Measurements from ENCODE around the gene GRIK1. TPM values are rescaled to one million over a fixed set of nuclear protein-coding genes. Genes with fewer than 3 reads are reported as not detected.

Gene GRIK1
- total RNA-seq, 2 donors from 2014 or later, result 0.11 TPM; not detected in 1

- TF ChIP-seq CTCF (IDR thresholded peaks at IDR 0.05), result no peak
- H3K27ac ChIP-seq, result no peak overlapping the region
- H3K9me3 ChIP-seq, result no peaks in the 10 kb centered on the region
- no peaks in the 10 kb centered on the region for H3K36me3 ChIP-seq
- H3K4me3 ChIP-seq, result no peak overlapping the region
- H3K9ac ChIP-seq (ENCODE audit: low read depth in 2 of 2, low read length in 2 of 2), result no peak overlapping the region
- intact Hi-C loops (cut with DNase I), result no loop called here
- DNase-seq, result no peak
- no peaks in the 10 kb centered on the region for H3K4me1 ChIP-seq
- H3K27me3 ChIP-seq, result no peaks in the 10 kb centered on the region
These were observed 399.5 kb downstream of the GRIK1 start for GRCh38 chr21:29540289-29540688.

DNA sequence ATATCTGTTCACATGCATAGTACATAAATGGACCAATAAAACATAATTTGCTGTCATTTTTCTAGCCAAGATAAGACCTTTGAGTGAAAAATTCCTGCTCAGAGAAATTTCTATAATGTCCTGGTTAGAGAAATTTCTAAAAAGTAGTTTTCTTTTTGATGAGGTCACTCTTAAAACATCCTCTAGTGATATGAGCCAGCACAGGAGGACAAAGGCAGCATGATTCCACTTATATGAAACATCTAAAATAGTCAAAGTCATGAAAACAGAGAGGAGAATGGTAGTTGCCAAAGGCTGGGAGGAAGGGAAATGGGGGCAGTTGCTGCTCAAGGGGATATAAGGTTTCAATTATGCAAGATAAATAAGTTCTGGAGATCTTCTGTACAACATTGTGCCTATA, 401.7 kb downstream of the GRIK1 start:
- Histone ChIP-seq H3K27me3 (no peaks in the 10 kb centered on the region), H3K4me3 (no peak overlapping the region), H3K27ac (no peak overlapping the region), H3K9me3 (no peaks in the 10 kb centered on the region), H3K9ac (ENCODE audit: low read depth in 2 of 2, low read length in 2 of 2) (no peak overlapping the region), H3K4me1 (no peaks in the 10 kb centered on the region), H3K36me3 (no peaks in the 10 kb centered on the region)
- no peak for TF ChIP-seq CTCF (IDR thresholded peaks at IDR 0.05)
- no peak for DNase-seq
- intact Hi-C loops (cut with DNase I), result no loop called here

- no peak for TF ChIP-seq CTCF (IDR thresholded peaks at IDR 0.05)
- H3K27ac ChIP-seq, result no peak overlapping the region
These were observed 405.3 kb downstream of the GRIK1 start for GRCh38 chr21:29534448-29534847.

DNA sequence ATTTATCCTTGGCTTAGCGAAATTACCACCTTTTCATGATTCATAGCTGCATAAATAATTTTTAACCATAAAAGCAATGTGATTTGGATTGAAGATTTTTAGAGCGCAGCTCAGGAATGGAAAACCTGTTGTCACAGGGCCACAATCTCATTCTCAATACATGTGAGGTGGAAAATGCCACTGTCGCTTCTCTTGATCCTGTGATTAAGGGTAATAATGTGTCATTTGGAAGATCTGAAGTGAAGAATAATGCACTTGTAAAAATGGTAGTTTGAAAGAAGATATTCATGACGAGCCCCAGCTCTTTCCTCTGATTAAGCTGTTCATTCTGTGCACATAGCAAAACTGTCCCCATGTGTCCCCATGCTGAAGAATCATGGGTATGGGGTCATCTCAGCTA, 410.7 kb downstream of the GRIK1 start:
- Histone ChIP-seq H3K27ac (no peak overlapping the region), H3K36me3 (no peaks in the 10 kb centered on the region), H3K4me1 (no peaks in the 10 kb centered on the region), H3K4me3 (no peak overlapping the region), H3K9me3 (no peaks in the 10 kb centered on the region), H3K27me3 (no peaks in the 10 kb centered on the region), H3K9ac (ENCODE audit: low read depth in 2 of 2, low read length in 2 of 2) (no peak overlapping the region)
- no peak for DNase-seq
- intact Hi-C loops (cut with DNase I), result no loop called here
- TF ChIP-seq CTCF (IDR thresholded peaks at IDR 0.05), result no peak

More at GRCh38 chr21:29534448-29534847, 405.3 kb downstream of the GRIK1 start:
- Histone ChIP-seq H3K9me3 (no peaks in the 10 kb centered on the region), H3K27me3 (no peaks in the 10 kb centered on the region), H3K9ac (ENCODE audit: low read depth in 2 of 2, low read length in 2 of 2) (no peak overlapping the region), H3K36me3 (no peaks in the 10 kb centered on the region), H3K4me1 (no peaks in the 10 kb centered on the region), H3K4me3 (no peak overlapping the region)
- no peak for DNase-seq
- intact Hi-C loops (cut with DNase I), result no loop called here

GRCh38 chr21:29526545-29526944, 413.3 kb downstream of the GRIK1 start:
- H3K9ac ChIP-seq (ENCODE audit: low read depth in 2 of 2, low read length in 2 of 2), result no peak overlapping the region
- H3K4me1 ChIP-seq, result no peaks in the 10 kb centered on the region
- no peak overlapping the region for H3K4me3 ChIP-seq
- no peak for TF ChIP-seq CTCF (IDR thresholded peaks at IDR 0.05)
- H3K27ac ChIP-seq, result no peak overlapping the region
- no peaks in the 10 kb centered on the region for H3K27me3 ChIP-seq
- no peak for DNase-seq
- H3K9me3 ChIP-seq, result no peaks in the 10 kb centered on the region
- intact Hi-C loops (cut with DNase I), result no loop called here
- no peaks in the 10 kb centered on the region for H3K36me3 ChIP-seq

- no peak overlapping the region for H3K27ac ChIP-seq
- intact Hi-C loops (cut with DNase I), result no loop called here
- no peaks in the 10 kb centered on the region for H3K27me3 ChIP-seq
- no peaks in the 10 kb centered on the region for H3K9me3 ChIP-seq
- no peak for DNase-seq
- TF ChIP-seq CTCF (IDR thresholded peaks at IDR 0.05), result no peak
- no peak overlapping the region for H3K4me3 ChIP-seq
- H3K9ac ChIP-seq (ENCODE audit: low read depth in 2 of 2, low read length in 2 of 2), result no peak overlapping the region
- H3K4me1 ChIP-seq, result no peaks in the 10 kb centered on the region
- no peaks in the 10 kb centered on the region for H3K36me3 ChIP-seq
These were observed 415.7 kb downstream of the GRIK1 start for GRCh38 chr21:29524055-29524454.

Measured in colonic mucosa (tissue), 4 donors.